IMR-90 (cell line): ENCODE results near the gene RBFOX2. TPM values are rescaled to one million over a fixed set of nuclear protein-coding genes. Genes with fewer than 3 reads are reported as not detected.

Experiments
- ATAC-seq: fragments of 200-7000 bp; cut with Tn5 transposase; 2 replicates; pipeline ENCODE4 v1.9.1; 2020; ENCODE audit warnings: low read depth, mild to moderate bottlenecking, moderate library complexity
- BruUV-seq: library from RNA; stranded (reverse); fragments of 400-500 nt; replicated peaks from 2 replicates; lab custom pipeline; 2021; lab: Mats Ljungman, UMichigan
- CTCF ChIA-PET: fragments of 300-600 bp; formaldehyde crosslinking; extraction: SDS; loops from one replicate; lab custom pipeline; 2021; ENCODE audit warnings: antibody characterized with exemption; lab: Yijun Ruan, JAX
- POLR2A ChIA-PET: fragments of 300-600 bp; sonication (Branson Sonifier 250); formaldehyde crosslinking; loops from one replicate; lab custom pipeline; 2022; ENCODE audit warnings: antibody characterized with exemption; ENCODE audit not compliant: unreplicated experiment; lab: Charles Lee
- DNase-seq: peaks from one replicate; pipeline ENCODE4 v3.0.0; 2013
- H2AFZ ChIP-seq: replicated peaks from 2 replicates; pipeline ENCODE3; 2013; ENCODE audit warnings: low read length, mild to moderate bottlenecking; ENCODE audit not compliant: poor library complexity
- H2AK5ac ChIP-seq: 2 replicates; pipeline ENCODE4 v1.6.1; 2013; ENCODE audit warnings: low read depth, low read length, inconsistent platforms
- H2AK9ac ChIP-seq: replicated peaks from 2 replicates; pipeline ENCODE3; 2013; ENCODE audit warnings: mild to moderate bottlenecking, low read depth, low read length, moderate library complexity; ENCODE audit not compliant: poor library complexity
- H2BK120ac ChIP-seq: 2 replicates; pipeline ENCODE4 v1.6.1; 2013; ENCODE audit warnings: low read depth, low read length, inconsistent platforms
- H2BK15ac ChIP-seq: 3 replicates; pipeline ENCODE4 v1.6.1; 2013; ENCODE audit warnings: low read depth, low read length, inconsistent platforms
- H2BK20ac ChIP-seq: 2 replicates; pipeline ENCODE4 v1.6.1; 2013; ENCODE audit warnings: low read depth, mild to moderate bottlenecking, inconsistent platforms, low read length, moderate library complexity
- H2BK5ac ChIP-seq: 2 replicates; pipeline ENCODE4 v1.6.1; 2013; ENCODE audit warnings: mild to moderate bottlenecking, low read depth, low read length, inconsistent platforms; ENCODE audit not compliant: poor library complexity, severe bottlenecking
- H3K14ac ChIP-seq: replicated peaks from 2 replicates; pipeline ENCODE4 v1.6.1; 2013; ENCODE audit warnings: low read depth, low read length, inconsistent platforms
- H3K18ac ChIP-seq: 2 replicates; pipeline ENCODE4 v1.6.1; 2013; ENCODE audit warnings: low read depth, low read length, control low read depth
- H3K23ac ChIP-seq: 2 replicates; pipeline ENCODE4 v1.6.1; 2013; ENCODE audit warnings: low read depth, low read length, inconsistent platforms
- H3K27ac ChIP-seq: 2 replicates; pipeline ENCODE4 v1.5.1; 2013; ENCODE audit warnings: mild to moderate bottlenecking, control low read depth, low read length; ENCODE audit not compliant: insufficient read depth
- H3K27me3 ChIP-seq: 2 replicates; pipeline ENCODE4 v1.6.1; 2013; ENCODE audit warnings: low read length; ENCODE audit not compliant: control insufficient read depth, insufficient read depth
- H3K36me3 ChIP-seq: 2 replicates; pipeline ENCODE4 v1.6.1; 2013; ENCODE audit warnings: low read length, mixed read lengths; ENCODE audit not compliant: control insufficient read depth, insufficient read depth
- H3K4ac ChIP-seq: 2 replicates; pipeline ENCODE4 v1.6.1; 2013; ENCODE audit warnings: low read depth, low read length, inconsistent platforms
- H3K4me1 ChIP-seq: 2 replicates; pipeline ENCODE4 v1.6.1; 2013; ENCODE audit warnings: low read length, mixed read lengths; ENCODE audit not compliant: control insufficient read depth, insufficient read depth
- H3K4me2 ChIP-seq: 2 replicates; pipeline ENCODE4 v1.6.1; 2013; ENCODE audit warnings: low read depth, mild to moderate bottlenecking, control low read depth, low read length, moderate library complexity
- H3K4me3 ChIP-seq: 2 replicates; pipeline ENCODE4 v1.5.1; 2013; ENCODE audit warnings: low read depth, mild to moderate bottlenecking, control low read depth, low read length, moderate library complexity; ENCODE audit not compliant: insufficient read depth
- H3K56ac ChIP-seq: 2 replicates; pipeline ENCODE4 v1.6.1; 2013; ENCODE audit warnings: low read length, inconsistent platforms; ENCODE audit not compliant: insufficient read depth; ENCODE audit errors: extremely low read depth
- H3K79me1 ChIP-seq, 2 experiments: 2 replicates each; pipeline ENCODE4 v1.6.1; 2013; ENCODE audit warnings: low read length in 2 of 2, inconsistent platforms in 1 of 2, low read depth in 1 of 2
- H3K9ac ChIP-seq: 2 replicates; pipeline ENCODE4 v1.6.1; 2013; ENCODE audit warnings: low read depth, low read length, control low read depth
- H3K9me1 ChIP-seq: 2 replicates; pipeline ENCODE4 v1.6.1; 2013; ENCODE audit warnings: low read length, inconsistent platforms; ENCODE audit not compliant: insufficient read depth
- H3K9me3 ChIP-seq: 2 replicates; pipeline ENCODE4 v1.6.1; 2013; ENCODE audit warnings: low read length; ENCODE audit not compliant: control insufficient read depth, insufficient read depth
- H4K20me1 ChIP-seq: 2 replicates; pipeline ENCODE4 v1.6.1; 2013; ENCODE audit warnings: low read length, inconsistent platforms; ENCODE audit not compliant: insufficient read depth
- H4K5ac ChIP-seq: 2 replicates; pipeline ENCODE4 v1.6.1; 2013; ENCODE audit warnings: mild to moderate bottlenecking, low read depth, low read length, control low read depth
- H4K8ac ChIP-seq, 2 experiments: 2 replicates each; pipeline ENCODE4 v1.6.1; 2013; ENCODE audit warnings: low read depth in 2 of 2, low read length in 2 of 2, control low read depth in 1 of 2, inconsistent platforms in 1 of 2
- H4K91ac ChIP-seq: 2 replicates; pipeline ENCODE4 v1.6.1; 2013; ENCODE audit warnings: low read depth, low read length, inconsistent platforms; ENCODE audit not compliant: insufficient read depth
- CHD1 ChIP-seq: IDR thresholded peaks from 2 replicates; pipeline ENCODE4 v1.6.1; 2012; ENCODE audit warnings: low read depth, low read length, improper control_type of control experiment
- ELK1 ChIP-seq: fragments of 150-350 bp; IDR thresholded peaks from 2 replicates; pipeline ENCODE4 v1.6.1; 2016; ENCODE audit warnings: low read depth, mild to moderate bottlenecking, low read length, moderate library complexity, borderline replicate concordance
- FOS ChIP-seq: fragments of 150-350 bp; IDR thresholded peaks from 2 replicates; pipeline ENCODE4 v1.6.1; 2016; ENCODE audit warnings: low read depth, low read length
- MAFK ChIP-seq: IDR thresholded peaks from 2 replicates; pipeline ENCODE4 v1.6.1; 2012; ENCODE audit warnings: low read depth, low read length, improper control_type of control experiment
- MAZ ChIP-seq: IDR thresholded peaks from 2 replicates; pipeline ENCODE4 v1.6.1; 2012; ENCODE audit warnings: low read depth, mild to moderate bottlenecking, low read length, improper control_type of control experiment, moderate library complexity, borderline replicate concordance
- MXI1 ChIP-seq: IDR thresholded peaks from 2 replicates; pipeline ENCODE4 v1.6.1; 2012; ENCODE audit warnings: low read depth, mild to moderate bottlenecking, low read length, moderate library complexity, borderline replicate concordance
- NFE2L2 ChIP-seq: fragments of 150-350 bp; IDR thresholded peaks from 2 replicates; pipeline ENCODE4 v1.6.1; 2016; ENCODE audit warnings: low read depth, mild to moderate bottlenecking, low read length
- RAD21 ChIP-seq: IDR thresholded peaks from 2 replicates; pipeline ENCODE4 v1.6.1; 2012; ENCODE audit warnings: low read length, improper control_type of control experiment
- RCOR1 ChIP-seq: IDR thresholded peaks from 2 replicates; pipeline ENCODE4 v1.6.1; 2012; ENCODE audit warnings: mild to moderate bottlenecking, low read length, improper control_type of control experiment; ENCODE audit not compliant: insufficient replicate concordance
- WGBS, 2 experiments: methylation state at CpG; one replicate each; pipeline versions ENCODE4 v1.1.5 to v1.1.7; 2013; ENCODE audit warnings: missing lambda C conversion rate in 2 of 2; ENCODE audit not compliant: insufficient read length in 1 of 2; ENCODE audit errors: extremely low coverage in 2 of 2; 5-methylcytosine and 5-hydroxymethylcytosine counted together
- dilution Hi-C: fragments of 300-500 bp; cut with HindIII; formaldehyde crosslinking; loops from one replicate; pipeline ENCODE4 v1.14.3; 2018; ENCODE audit warnings: low sequenced_read_pairs; ENCODE audit not compliant: unreplicated experiment
- in situ Hi-C: fragments of 300-500 bp; cut with MboI; formaldehyde crosslinking; loops from 3 replicates; pipeline ENCODE4 v1.14.3; 2019; ENCODE audit warnings: low sequenced_read_pairs, inconsistent platforms, mixed read lengths
- intact Hi-C: fragments of 100-400 bp; cut with micrococcal nuclease; formaldehyde crosslinking; loops from 2 replicates; pipeline ENCODE4 v1.10.0; 2022
- polyA plus RNA-seq, 3 experiments: library from polyadenylated mRNA; depleted of rRNA; stranded (reverse); fragments of >200 nt; gene quantifications; 2 replicates each; pipeline ENCODE4 v1.2.3, GENCODE V29; 2012; ENCODE audit warnings: low replicate concordance in 1 of 3
- total RNA-seq: library from RNA; depleted of rRNA; stranded (reverse); fragments of >200 nt; gene quantifications from 2 replicates; pipeline ENCODE4 v1.2.3, GENCODE V29; 2012

Gene RBFOX2
- total and polyA plus RNA-seq, 2 of the 4 experiments (the other 2 are of a cell fraction): 146 to 178 TPM

GRCh38 chr22:35781898-35782297 is 246.7 kb downstream of the RBFOX2 start:
- H2AK9ac ChIP-seq: no peak overlapping the region
- H4K20me1 ChIP-seq: peaks cover 59% of the 10 kb centered on the region
- no CpG with 5 or more reads among the region's 3 CpGs for WGBS, 2 experiments
- H3K14ac ChIP-seq: no peak overlapping the region
- no peak overlapping the region for H4K5ac ChIP-seq
- DNase-seq (no peak), ATAC-seq (no peak)
- H3K27me3 ChIP-seq: no peaks in the 10 kb centered on the region
- no peak overlapping the region for H4K91ac ChIP-seq
- H3K79me1 ChIP-seq: peaks cover 39 to 79% of the 10 kb centered on the region in 2 experiments
- intact Hi-C loops: loop anchor here (5.0 kb wide), 1 partner anchor 35 kb away; no protein-coding TSS in a partner anchor
- H3K9ac ChIP-seq: no peak overlapping the region
- H3K4me3 ChIP-seq: no peak overlapping the region
- no peak overlapping the region for H3K18ac ChIP-seq
- in situ Hi-C loops: no loop called here
- POLR2A ChIA-PET: no interaction called here
- H2BK20ac ChIP-seq: no peak overlapping the region
- no peak overlapping the region for H3K56ac ChIP-seq
- H3K9me3 ChIP-seq: no peaks in the 10 kb centered on the region
- no peak overlapping the region for H3K4me2 ChIP-seq
- no peak overlapping the region for H3K27ac ChIP-seq
- H3K36me3 ChIP-seq: peaks cover 15% of the 10 kb centered on the region
- H2BK5ac ChIP-seq: no peak overlapping the region
- TF ChIP-seq ELK1 (no peak), MAFK (no peak), RCOR1 (no peak), CHD1 (no peak), MAZ (no peak), RAD21 (no peak), NFE2L2 (no peak), FOS (no peak), MXI1 (no peak)
- no peak overlapping the region for H2BK120ac ChIP-seq
- H2AK5ac ChIP-seq: no peak overlapping the region
- dilution Hi-C loops: no loop called here
- no TSS peak for BruUV-seq
- H3K4ac ChIP-seq: no peak overlapping the region
- no peak overlapping the region for H4K8ac ChIP-seq
- no peak overlapping the region for H2BK15ac ChIP-seq
- H3K23ac ChIP-seq: no peak overlapping the region
- CTCF ChIA-PET: no interaction called here
- H3K9me1 ChIP-seq: peaks cover 24% of the 10 kb centered on the region
- H2AFZ ChIP-seq: no peak overlapping the region
- peaks cover 18% of the 10 kb centered on the region for H3K4me1 ChIP-seq
